HG02798 (cell line): ENCODE measurements around the gene POU2AF2.
"Not testable (repeated sequence)": the region's sequence is repeated elsewhere in the genome, so short reads cannot be mapped to it uniquely, and the experiment has no call there.

Source experiments
- ATAC-seq: cut with Tn5 transposase; IDR thresholded peaks from one replicate; pipeline ENCODE4 v1.9.1; 2021; ENCODE audit warnings: mild to moderate bottlenecking; ENCODE audit not compliant: unreplicated experiment, poor library complexity

POU2AF2 gene

GRCh38 chr11:111253630-111254029, 8.1 kb downstream of the POU2AF2 start:
- ATAC-seq = no peak

- no peak for ATAC-seq
These were observed 12.5 kb downstream of the POU2AF2 start for GRCh38 chr11:111258046-111258445.

- ATAC-seq = no peak
These were observed 14.4 kb downstream of the POU2AF2 start for GRCh38 chr11:111259896-111260295.

- ATAC-seq = no peak
These were observed 15.3 kb downstream of the POU2AF2 start for GRCh38 chr11:111260811-111261210.

- no peak for ATAC-seq
These were observed 19.1 kb downstream of the POU2AF2 start for GRCh38 chr11:111264646-111265045.

- ATAC-seq = no peak
These were observed 19.9 kb downstream of the POU2AF2 start for GRCh38 chr11:111265421-111265820.

- ATAC-seq = not testable (repeated sequence)
These were observed 22.8 kb downstream of the POU2AF2 start for GRCh38 chr11:111268303-111268702.

GRCh38 chr11:111269146-111269868, 23.8 kb downstream of the POU2AF2 start:
- ATAC-seq = no peak

- ATAC-seq = no peak
These were observed 26.9 kb downstream of the POU2AF2 start for GRCh38 chr11:111272420-111272819.

- ATAC-seq = no peak
These were observed 37.1 kb downstream of the POU2AF2 start for GRCh38 chr11:111282562-111283075.

- ATAC-seq = no peak
These were observed 38.5 kb downstream of the POU2AF2 start for GRCh38 chr11:111283945-111284481.

GRCh38 chr11:111285189-111286091, 39.9 kb downstream of the POU2AF2 start:
- no peak for ATAC-seq

- no peak for ATAC-seq
These were observed 46.2 kb downstream of the POU2AF2 start for GRCh38 chr11:111291764-111292163.

- not testable (repeated sequence) for ATAC-seq
These were observed 46.9 kb downstream of the POU2AF2 start for GRCh38 chr11:111292408-111292807.

GRCh38 chr11:111296196-111296595, 50.7 kb downstream of the POU2AF2 start:
- no peak for ATAC-seq

- no peak for ATAC-seq
These were observed 52.2 kb downstream of the POU2AF2 start for GRCh38 chr11:111297696-111298095.

GRCh38 chr11:111298413-111299100, 53.0 kb downstream of the POU2AF2 start, which contains the start of gene POU2AF3:
TSS of gene POU2AF3 (plus strand) at chr11:111298546. CDS start at chr11:111298582, 36 bp downstream.
- ATAC-seq = peak; percentile 22

- peak; percentile 69 for ATAC-seq
These were observed 53.8 kb downstream of the POU2AF2 start for GRCh38 chr11:111299101-111300026.

- no peak for ATAC-seq
These were observed 55.0 kb downstream of the POU2AF2 start for GRCh38 chr11:111300569-111300968.
